Measurements from ENCODE around the gene KLHL29. TPM values are rescaled to one million over a fixed set of nuclear protein-coding genes. Genes with fewer than 3 reads are reported as not detected.

Gene KLHL29
- total and polyA plus RNA-seq, 2 donors (not counting 3 experiments of a cell fraction or from before 2014, with no cell fraction given) = 4.6 to 12.7 TPM

- Histone ChIP-seq H4K20me1 (replicated peaks; ENCODE audit: control insufficient read depth, extremely low read depth, insufficient read depth, low read length) (no peaks in the 10 kb centered on the region), H3K9me1 (replicated peaks; ENCODE audit: control insufficient read depth, extremely low read depth, insufficient read depth, low read length) (no peaks in the 10 kb centered on the region), H3K27ac (ENCODE audit: insufficient read depth, low read depth, low read length) (no peak overlapping the region), H3K9me3 (replicated peaks; ENCODE audit: control insufficient read depth, insufficient read depth, low read length) (no peaks in the 10 kb centered on the region), H3K36me3 (ENCODE audit: control insufficient read depth in 2 of 2, extremely low read depth in 1 of 2, insufficient read depth in 2 of 2, low read length in 2 of 2) (no peaks in the 10 kb centered on the region), H3K27me3 (ENCODE audit: control insufficient read depth in 2 of 2, insufficient read depth in 2 of 2, low read length in 2 of 2) (no peaks in the 10 kb centered on the region), H3K4me2 (ENCODE audit: insufficient read depth, low read length) (no peak overlapping the region), H2AFZ (ENCODE audit: low read depth, low read length) (no peak overlapping the region), H3K9ac (replicated peaks; ENCODE audit: extremely low read depth, insufficient read depth, low read length) (no peak overlapping the region), H3K4me3 (replicated peaks in 1 of 3; ENCODE audit: insufficient read depth in 1 of 3, low read depth in 1 of 3, low read length in 3 of 3) (no peak overlapping the region), H3K79me2 (ENCODE audit: control insufficient read depth, insufficient read depth, low read length) (no peaks in the 10 kb centered on the region), H3K4me1 (ENCODE audit: control insufficient read depth, extremely low read depth, insufficient read depth, low read length) (no peaks in the 10 kb centered on the region)
- POLR2A ChIA-PET = no interaction called here
- no TSS peak for BruUV-seq (replicated peaks)
- no peak for DNase-seq (ENCODE audit: low read depth, low spot score)
- no peak for FAIRE-seq
- dilution Hi-C loops (cut with MboI; ENCODE audit: extremely low pct_ligation_motif_present, low sequenced_read_pairs) (no loop called here), intact Hi-C loops (cut with micrococcal nuclease) (no loop called here)
- no peak for TF ChIP-seq CTCF (IDR thresholded peaks at IDR 0.05; ENCODE audit: extremely low read depth in 1 of 2, insufficient read depth in 1 of 2, low read depth in 1 of 2, low read length in 2 of 2)
- no peak for TF ChIP-seq GATA2 (IDR thresholded peaks at IDR 0.05; ENCODE audit: insufficient read depth, insufficient read length, low read depth, low read length)
- CTCF ChIA-PET = interaction anchor here (1.2 to 1.4 kb wide), 3 partner anchors 12 to 27 kb away, joined by 3 to 4 read pairs (median 4); no protein-coding TSS in a partner anchor
Observed at GRCh38 chr2:23533338-23533695, 148.3 kb downstream of the KLHL29 start.

- Histone ChIP-seq H4K20me1 (replicated peaks; ENCODE audit: control insufficient read depth, extremely low read depth, insufficient read depth, low read length) (no peaks in the 10 kb centered on the region), H3K79me2 (ENCODE audit: control insufficient read depth, insufficient read depth, low read length) (no peaks in the 10 kb centered on the region), H3K9ac (replicated peaks; ENCODE audit: extremely low read depth, insufficient read depth, low read length) (no peak overlapping the region), H3K4me1 (ENCODE audit: control insufficient read depth, extremely low read depth, insufficient read depth, low read length) (no peaks in the 10 kb centered on the region), H3K27me3 (ENCODE audit: control insufficient read depth in 2 of 2, insufficient read depth in 2 of 2, low read length in 2 of 2) (no peaks in the 10 kb centered on the region), H3K4me2 (ENCODE audit: insufficient read depth, low read length) (no peak overlapping the region), H3K4me3 (replicated peaks in 1 of 3; ENCODE audit: insufficient read depth in 1 of 3, low read depth in 1 of 3, low read length in 3 of 3) (no peak overlapping the region), H3K9me3 (replicated peaks; ENCODE audit: control insufficient read depth, insufficient read depth, low read length) (no peaks in the 10 kb centered on the region), H2AFZ (ENCODE audit: low read depth, low read length) (no peak overlapping the region), H3K27ac (ENCODE audit: insufficient read depth, low read depth, low read length) (no peak overlapping the region), H3K36me3 (ENCODE audit: control insufficient read depth in 2 of 2, extremely low read depth in 1 of 2, insufficient read depth in 2 of 2, low read length in 2 of 2) (no peaks in the 10 kb centered on the region), H3K9me1 (replicated peaks; ENCODE audit: control insufficient read depth, extremely low read depth, insufficient read depth, low read length) (no peaks in the 10 kb centered on the region)
- no peak for DNase-seq (ENCODE audit: low read depth, low spot score)
- no peak for FAIRE-seq
- TF ChIP-seq POLR2A (IDR thresholded peaks at IDR 0.05; ENCODE audit: low read depth, low read length) (no peak), CTCF (IDR thresholded peaks at IDR 0.05; ENCODE audit: extremely low read depth in 1 of 2, insufficient read depth in 1 of 2, low read depth in 1 of 2, low read length in 2 of 2) (no peak), POLR2AphosphoS5 (IDR thresholded peaks at IDR 0.05; ENCODE audit: insufficient read depth, low read depth, low read length) (no peak), MYC (IDR thresholded peaks at IDR 0.05; ENCODE audit: low read depth, low read length) (no peak), GATA2 (IDR thresholded peaks at IDR 0.05; ENCODE audit: insufficient read depth, insufficient read length, low read depth, low read length) (no peak), EZH2 (IDR thresholded peaks at IDR 0.05; ENCODE audit: borderline replicate concordance, low read depth, low read length, severe bottlenecking) (no peak), FOS (IDR thresholded peaks at IDR 0.05; ENCODE audit: borderline replicate concordance, insufficient read depth, low read length) (no peak), MAX (IDR thresholded peaks at IDR 0.05; ENCODE audit: insufficient read depth, insufficient read length) (no peak), JUN (IDR thresholded peaks at IDR 0.05; ENCODE audit: borderline replicate concordance, insufficient read depth, insufficient read length, low read depth) (no peak)
- intact Hi-C loops (cut with micrococcal nuclease) = no loop called here
- dilution Hi-C loops (cut with MboI; ENCODE audit: extremely low pct_ligation_motif_present, low sequenced_read_pairs) = no loop called here
- ChIA-PET CTCF (no interaction called here), POLR2A (no interaction called here)
- no TSS peak for BruUV-seq (replicated peaks)
Observed at GRCh38 chr2:23534771-23535170, 149.8 kb downstream of the KLHL29 start.

All from endothelial cell of umbilical vein (primary cell).